Effector CD8-positive, alpha-beta T cell (primary cell): Measurements from ENCODE around the gene SEPHS2.
"Not testable (repeated sequence)": the region's sequence is repeated elsewhere in the genome, so short reads cannot be mapped to it uniquely, and the experiment has no call there.

ENCODE experiments used
- DNase-seq: peaks from one replicate; lab custom pipeline; 2025; lab: John Stamatoyannopoulos, UW

SEPHS2 gene

GRCh38 chr16:30470170-30470512, 24.5 kb upstream of the SEPHS2 start:
- no peak for DNase-seq

DNA sequence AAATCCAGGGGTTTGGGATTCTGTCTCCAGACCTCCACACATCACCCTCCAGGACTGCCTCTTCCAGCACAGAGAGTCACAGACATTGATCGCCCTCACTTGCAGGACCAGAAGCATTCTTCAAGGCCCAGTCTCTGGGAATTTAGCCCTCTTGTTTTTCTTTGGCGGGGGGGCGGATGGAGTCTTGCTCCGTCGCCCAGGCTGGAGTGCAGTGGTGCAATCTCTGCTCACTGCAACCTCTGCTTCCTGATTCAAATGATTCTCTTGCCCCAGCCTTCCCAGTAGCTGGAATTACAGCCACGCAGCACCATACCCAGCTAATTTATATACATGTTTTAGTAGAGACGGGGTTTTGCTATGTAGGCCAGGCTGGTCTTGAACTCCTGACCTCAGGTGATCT, 18.4 kb upstream of the SEPHS2 start:
- DNase-seq = no peak

- not testable (repeated sequence) for DNase-seq
Observed at GRCh38 chr16:30461426-30461825, 15.8 kb upstream of the SEPHS2 start.

DNA sequence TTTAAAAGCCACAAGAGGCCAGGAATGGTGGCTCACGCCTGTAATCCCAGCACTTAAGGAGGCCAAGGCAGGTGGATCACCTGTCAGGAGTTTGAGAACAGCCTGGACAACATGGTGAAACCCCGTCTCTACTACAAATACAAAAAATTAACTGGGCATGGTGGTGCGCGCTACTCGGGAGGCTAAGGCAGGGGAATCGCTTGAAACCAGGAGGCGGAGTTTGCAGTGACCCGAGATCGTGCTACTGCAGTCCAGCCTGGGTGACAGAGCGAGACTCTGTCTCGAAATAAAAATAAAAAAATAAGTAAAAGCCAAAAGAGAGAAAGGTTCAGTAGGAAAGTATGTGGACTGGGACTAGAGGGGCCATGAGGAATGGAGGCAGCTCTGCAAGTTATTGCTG, 13.8 kb upstream of the SEPHS2 start:
- no peak for DNase-seq

GRCh38 chr16:30458561-30459394, 13.1 kb upstream of the SEPHS2 start:
- DNase-seq = no peak

GRCh38 chr16:30457743-30458560, 12.3 kb upstream of the SEPHS2 start:
- DNase-seq = no peak

GRCh38 chr16:30457256-30457655, 11.6 kb upstream of the SEPHS2 start:
- DNase-seq = no peak

GRCh38 chr16:30456302-30456701, 10.6 kb upstream of the SEPHS2 start:
- DNase-seq = no peak

- DNase-seq = not testable (repeated sequence)
Observed at GRCh38 chr16:30452709-30453580, 7.3 kb upstream of the SEPHS2 start.

DNA sequence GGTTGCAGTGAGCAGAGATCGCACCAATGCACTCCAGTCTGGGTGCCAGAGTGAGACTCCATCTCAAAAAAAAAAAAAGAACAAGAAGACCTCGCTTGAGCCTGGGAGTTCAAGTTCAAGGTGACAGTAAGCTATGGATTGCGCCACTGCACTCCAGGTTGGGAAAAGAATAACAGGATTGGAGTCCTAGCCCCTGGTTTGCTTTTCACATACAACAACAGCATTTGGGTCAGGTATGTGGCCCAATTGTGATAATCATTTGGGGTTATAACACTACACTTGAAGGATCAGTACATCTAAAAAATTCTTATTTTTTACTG, 3.4 kb upstream of the SEPHS2 start:
- no peak for DNase-seq

- DNase-seq = no peak
Observed at GRCh38 chr16:30447512-30448226, 2.0 kb upstream of the SEPHS2 start.

DNA sequence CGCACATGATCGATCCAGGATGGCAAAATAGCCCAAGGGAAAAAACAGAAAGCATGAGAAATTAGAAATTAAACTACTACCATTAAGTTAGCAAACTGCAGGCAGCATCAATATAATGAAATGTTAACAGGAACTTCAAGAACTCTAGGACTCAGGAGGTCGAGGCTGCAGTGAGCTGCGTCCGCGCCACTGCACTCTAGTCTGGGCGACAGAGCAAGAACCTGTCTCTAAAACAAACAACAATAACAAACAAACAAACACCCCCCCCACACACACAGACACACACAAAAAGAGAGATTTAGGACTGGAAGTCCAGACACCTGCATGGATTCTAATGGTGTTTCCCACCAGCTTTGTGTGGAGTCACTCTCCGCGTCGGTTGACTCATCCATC, 525 bp upstream of the SEPHS2 start:
- no peak for DNase-seq

- DNase-seq = no peak
Observed at GRCh38 chr16:30445149-30445407, 596 bp downstream of the SEPHS2 start.

- DNase-seq = no peak
Observed at GRCh38 chr16:30444231-30445148, 1.2 kb downstream of the SEPHS2 start.

DNA sequence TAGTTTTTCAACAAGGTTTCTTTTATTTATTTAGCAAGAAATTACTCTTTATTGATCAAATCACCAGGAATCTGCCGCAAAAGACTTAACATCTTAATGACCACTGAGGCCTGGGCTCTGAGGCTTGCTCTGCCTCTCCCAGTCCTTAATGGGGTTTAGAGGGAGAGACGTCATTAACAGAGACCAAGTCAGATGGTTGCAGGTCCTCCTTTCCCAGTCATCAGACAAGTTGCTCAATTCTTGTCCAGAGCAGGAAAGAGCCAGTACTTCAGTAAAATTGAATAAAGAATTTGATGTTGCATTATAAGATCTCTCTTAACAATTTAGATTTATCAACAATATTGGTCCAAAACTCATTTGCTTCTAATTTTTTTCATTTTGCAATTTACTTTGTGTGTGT, 2.0 kb downstream of the SEPHS2 start:
- no peak for DNase-seq

- no peak for DNase-seq
Observed at GRCh38 chr16:30439720-30440348, 5.8 kb downstream of the SEPHS2 start.

DNA sequence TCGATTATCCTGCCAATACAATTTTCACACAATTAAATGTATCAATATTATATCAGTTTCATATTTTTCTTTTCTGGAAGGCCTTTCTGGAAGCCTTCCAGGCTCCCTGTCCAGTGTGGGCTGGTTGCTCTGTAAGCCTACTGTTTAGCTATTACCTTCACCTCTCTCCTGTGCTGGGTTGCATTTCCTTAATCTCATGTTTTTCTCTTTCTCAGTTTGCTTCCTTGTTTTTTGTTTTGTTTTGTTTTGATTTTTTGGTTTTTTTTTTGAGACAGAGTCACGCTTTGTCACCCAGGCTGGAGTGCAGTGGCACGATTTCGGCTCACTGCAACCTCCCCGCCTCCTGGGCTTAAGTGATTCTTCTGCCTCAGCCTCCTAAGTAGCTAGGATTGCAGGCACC, 6.8 kb downstream of the SEPHS2 start:
- DNase-seq = no peak

DNA sequence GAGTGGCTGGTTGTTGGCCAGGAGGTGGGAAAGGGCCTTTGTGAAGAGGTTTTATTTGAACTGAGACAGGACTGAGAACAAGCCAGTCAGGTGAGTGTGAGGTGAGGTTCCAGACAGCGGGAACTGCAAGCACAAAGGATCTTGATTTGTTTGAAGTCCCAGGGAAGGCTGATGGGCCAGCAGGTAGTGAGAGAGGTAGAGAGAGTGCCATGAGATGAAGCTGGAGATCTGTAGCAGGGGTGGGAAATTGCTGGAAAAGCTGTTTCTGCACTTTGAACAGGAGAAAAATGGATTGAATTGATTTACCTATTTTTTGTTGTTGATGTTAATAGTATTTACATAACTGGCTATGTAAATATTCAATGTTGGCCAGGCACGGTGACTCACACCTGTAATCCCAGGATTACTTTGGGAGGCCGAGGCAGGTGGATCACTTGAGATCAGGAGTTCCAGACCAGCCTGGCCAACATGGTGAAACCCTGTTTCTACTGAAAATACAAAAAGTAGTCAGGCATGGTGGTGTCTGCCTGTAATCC, 8.1 kb downstream of the SEPHS2 start:
- DNase-seq = no peak

- DNase-seq = no peak
Observed at GRCh38 chr16:30434852-30435251, 10.8 kb downstream of the SEPHS2 start.

DNA sequence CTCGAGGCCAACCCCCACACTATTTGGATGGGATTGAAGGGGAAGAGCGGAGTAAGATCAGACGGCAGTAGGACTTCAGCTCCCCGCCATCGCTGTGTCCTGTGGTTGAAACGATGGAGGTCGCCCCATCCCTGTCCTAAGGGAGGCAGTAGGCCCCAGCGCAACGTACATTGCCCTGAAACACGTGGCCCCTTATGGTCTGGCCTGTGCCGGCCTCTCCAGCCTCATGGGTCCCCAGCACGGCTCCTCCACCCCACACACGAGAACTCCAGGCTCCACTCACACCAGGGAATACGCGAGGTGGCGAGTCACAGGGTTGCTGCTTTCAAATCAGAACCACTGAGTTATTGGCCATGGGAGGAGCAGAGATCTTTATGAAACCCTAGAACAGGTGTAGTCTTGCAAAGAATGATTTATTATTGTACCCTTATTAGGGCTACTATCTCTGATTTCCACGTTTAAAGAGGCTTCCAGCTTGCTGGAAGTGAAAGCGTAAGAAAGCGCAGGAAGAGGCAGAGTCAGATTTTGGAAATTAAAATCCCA, 15.2 kb downstream of the SEPHS2 start:
- DNase-seq = no peak
